Liver (tissue), 9 donors: ENCODE data around the gene CCDC88C. TPM values are rescaled to one million over a fixed set of nuclear protein-coding genes. Genes with fewer than 3 reads are reported as not detected.

Source experiments
- DNase-seq: peaks from one replicate; pipeline ENCODE4 v3.0.0-alpha.2; 2017; ENCODE audit warnings: low spot score
- H3K27ac ChIP-seq, 2 donors: one replicate each; pipeline ENCODE4 v1.7.0; 2013; ENCODE audit warnings: inconsistent platforms in 2 of 2, low read length in 2 of 2, control low read depth in 1 of 2, low read depth in 1 of 2, mild to moderate bottlenecking in 1 of 2
- H3K27me3 ChIP-seq, 4 donors: one replicate each; pipeline versions ENCODE4 v1.6.1 to v1.7.0; 2013; ENCODE audit warnings: low read length in 3 of 4, inconsistent platforms in 1 of 4, mild to moderate bottlenecking in 1 of 4, moderate library complexity in 1 of 4; ENCODE audit not compliant: control insufficient read depth in 4 of 4, insufficient read depth in 4 of 4
- H3K36me3 ChIP-seq, 4 donors: one replicate each; pipeline versions ENCODE4 v1.6.1 to v1.7.0; 2013; ENCODE audit warnings: low read length in 3 of 4, mild to moderate bottlenecking in 3 of 4, low read depth in 1 of 4, moderate library complexity in 1 of 4; ENCODE audit not compliant: control insufficient read depth in 4 of 4, insufficient read depth in 3 of 4
- H3K4me1 ChIP-seq, 4 donors: one replicate each; pipeline versions ENCODE4 v1.6.1 to v1.7.0; 2013; ENCODE audit warnings: low read length in 3 of 4, mild to moderate bottlenecking in 3 of 4, moderate library complexity in 1 of 4; ENCODE audit not compliant: control insufficient read depth in 4 of 4, insufficient read depth in 4 of 4
- H3K4me3 ChIP-seq, 3 donors: one replicate each; pipeline versions ENCODE4 v1.6.1 to v1.7.0; 2013; ENCODE audit warnings: low read length in 3 of 3, control low read depth in 1 of 3, low read depth in 1 of 3, mild to moderate bottlenecking in 1 of 3
- H3K9ac ChIP-seq, 2 donors: one replicate each; pipeline ENCODE4 v1.7.0; 2013; ENCODE audit warnings: low read length in 2 of 2, mild to moderate bottlenecking in 2 of 2, moderate library complexity in 2 of 2, control low read depth in 1 of 2, low read depth in 1 of 2
- H3K9me3 ChIP-seq, 4 donors: one replicate each; pipeline versions ENCODE4 v1.6.1 to v1.7.0; 2013; ENCODE audit warnings: low read length in 3 of 4; ENCODE audit not compliant: control insufficient read depth in 4 of 4
- CTCF ChIP-seq: fragments of 150-350 bp; IDR thresholded peaks from 2 replicates; pipeline ENCODE4 v1.5.1; 2017; ENCODE audit warnings: improper control_type of control experiment, low read depth, low read length; ENCODE audit not compliant: missing input control
- EGR1 ChIP-seq, 2 donors: IDR thresholded peaks; 2 replicates each; pipeline ENCODE4 v1.6.1; 2016 to 2018; ENCODE audit warnings: antibody characterized with exemption in 2 of 2, low read depth in 2 of 2
- FOXA1 ChIP-seq: IDR thresholded peaks from 2 replicates; pipeline ENCODE4 v1.6.1; 2016; ENCODE audit warnings: antibody characterized with exemption
- FOXA2 ChIP-seq: IDR thresholded peaks from 2 replicates; pipeline ENCODE4 v1.6.1; 2016; ENCODE audit warnings: antibody characterized with exemption
- GABPA ChIP-seq, 2 donors: IDR thresholded peaks in 1 of 2; conservative IDR thresholded peaks in 1 of 2; 2 replicates each; pipeline ENCODE4 v1.6.1; 2016; ENCODE audit warnings: antibody characterized with exemption in 2 of 2, mild to moderate bottlenecking in 1 of 2, moderate library complexity in 1 of 2
- HNF4A ChIP-seq, 2 donors: conservative IDR thresholded peaks; 2 replicates each; pipeline ENCODE4 v1.6.1; 2016; ENCODE audit warnings: antibody characterized with exemption in 2 of 2, mild to moderate bottlenecking in 2 of 2
- HNF4G ChIP-seq: IDR thresholded peaks from 2 replicates; pipeline ENCODE4 v1.6.1; 2016; ENCODE audit warnings: antibody characterized with exemption
- JUND ChIP-seq, 2 donors: IDR thresholded peaks; 2 replicates each; pipeline ENCODE4 v1.6.1; 2016; ENCODE audit warnings: antibody characterized with exemption in 2 of 2
- MAX ChIP-seq: IDR thresholded peaks from 2 replicates; pipeline ENCODE4 v1.6.1; 2016; ENCODE audit warnings: antibody characterized with exemption
- NR2F2 ChIP-seq: IDR thresholded peaks from 2 replicates; pipeline ENCODE4 v1.6.1; 2016; ENCODE audit warnings: antibody characterized with exemption
- RAD21 ChIP-seq, 2 donors: IDR thresholded peaks; 2 replicates each; pipeline ENCODE4 v1.6.1; 2016; ENCODE audit warnings: antibody characterized with exemption in 2 of 2, mild to moderate bottlenecking in 2 of 2
- REST ChIP-seq: IDR thresholded peaks from 2 replicates; pipeline ENCODE4 v1.6.1; 2016; ENCODE audit warnings: antibody characterized with exemption, mild to moderate bottlenecking
- RXRA ChIP-seq, 2 donors: IDR thresholded peaks; 2 replicates each; pipeline ENCODE4 v1.6.1; 2017 to 2018; ENCODE audit warnings: antibody characterized with exemption in 2 of 2, mild to moderate bottlenecking in 1 of 2
- SP1 ChIP-seq: IDR thresholded peaks from 2 replicates; pipeline ENCODE4 v1.6.1; 2018; ENCODE audit warnings: antibody characterized with exemption, mild to moderate bottlenecking
- TAF1 ChIP-seq: conservative IDR thresholded peaks from 2 replicates; pipeline ENCODE4 v1.6.1; 2016; ENCODE audit warnings: antibody characterized with exemption, mild to moderate bottlenecking
- YY1 ChIP-seq: IDR thresholded peaks from 2 replicates; pipeline ENCODE4 v1.6.1; 2016; ENCODE audit warnings: antibody characterized with exemption, mild to moderate bottlenecking
- WGBS: extraction: QIAGEN DNeasy Blood & Tissue Kit; methylation state at CpG from one replicate; pipeline ENCODE4 v1.1.7; 2013; 5-methylcytosine and 5-hydroxymethylcytosine counted together
- polyA plus RNA-seq, 2 donors: library from polyadenylated mRNA; stranded (reverse) in 1 of 2; unstranded in 1 of 2; fragments of 200-250 nt in 1 of 2; fragments of >200 nt in 1 of 2; fragmentation: Nextera tagmentation in 1 of 2; extraction: Ambion mirVana in 1 of 2; gene quantifications; one replicate each; pipeline versions ENCODE4 v1.2.1 to v1.2.3, GENCODE V29; 2013 to 2015
- total RNA-seq, 2 donors: library from RNA; depleted of rRNA; stranded (reverse); fragments of >200 nt; gene quantifications; one replicate each; pipeline ENCODE4 v1.2.3, GENCODE V29; 2014
- TF ChIP-seq, protein P1 (sequence below): IDR thresholded peaks from 2 replicates; pipeline ENCODE4 v1.6.1; 2016; ENCODE audit warnings: antibody characterized with exemption
- TF ChIP-seq, protein P2 (sequence below): IDR thresholded peaks from 2 replicates; pipeline ENCODE4 v1.6.1; 2016; ENCODE audit warnings: antibody characterized with exemption
- donor health status: healthy.
- donor health status: healthy.
- donor health status: healthy.
- donor health status: healthy.
- donor health status: healthy.

The CCDC88C gene
- total and polyA plus RNA-seq, 4 donors = 1.3 to 10.8 (median 4.0) TPM

- no peak for DNase-seq
- Histone ChIP-seq H3K4me3 (no peak overlapping the region), H3K9ac (no peak overlapping the region), H3K27ac (no peak overlapping the region), H3K36me3 (no peaks in the 10 kb centered on the region), H3K27me3 (no peaks in the 10 kb centered on the region), H3K4me1 (peaks cover 0 to 21% (median 13%) of the 10 kb centered on the region in 4 donors), H3K9me3 (no peaks in the 10 kb centered on the region)
- WGBS = 86% methylated on average over 10 of the region's 10 CpGs
- TF ChIP-seq SP1 = no peak
- no peak for TF ChIP-seq RAD21 (IDR thresholded peaks at IDR 0.05)
- no peak for TF ChIP-seq HNF4G
- no peak for TF ChIP-seq GABPA (IDR thresholded peaks at IDR 0.05 in 1 of 2, conservative IDR thresholded peaks at IDR 0.05 in 1 of 2)
- TF ChIP-seq FOXA2 = no peak
- no peak for TF ChIP-seq REST
- no peak for TF ChIP-seq CTCF
- TF ChIP-seq NR2F2 = no peak
- TF ChIP-seq TAF1 = no peak
- TF ChIP-seq, protein P1, sequence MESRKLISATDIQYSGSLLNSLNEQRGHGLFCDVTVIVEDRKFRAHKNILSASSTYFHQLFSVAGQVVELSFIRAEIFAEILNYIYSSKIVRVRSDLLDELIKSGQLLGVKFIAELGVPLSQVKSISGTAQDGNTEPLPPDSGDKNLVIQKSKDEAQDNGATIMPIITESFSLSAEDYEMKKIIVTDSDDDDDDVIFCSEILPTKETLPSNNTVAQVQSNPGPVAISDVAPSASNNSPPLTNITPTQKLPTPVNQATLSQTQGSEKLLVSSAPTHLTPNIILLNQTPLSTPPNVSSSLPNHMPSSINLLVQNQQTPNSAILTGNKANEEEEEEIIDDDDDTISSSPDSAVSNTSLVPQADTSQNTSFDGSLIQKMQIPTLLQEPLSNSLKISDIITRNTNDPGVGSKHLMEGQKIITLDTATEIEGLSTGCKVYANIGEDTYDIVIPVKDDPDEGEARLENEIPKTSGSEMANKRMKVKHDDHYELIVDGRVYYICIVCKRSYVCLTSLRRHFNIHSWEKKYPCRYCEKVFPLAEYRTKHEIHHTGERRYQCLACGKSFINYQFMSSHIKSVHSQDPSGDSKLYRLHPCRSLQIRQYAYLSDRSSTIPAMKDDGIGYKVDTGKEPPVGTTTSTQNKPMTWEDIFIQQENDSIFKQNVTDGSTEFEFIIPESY = no peak
- no peak for TF ChIP-seq HNF4A (conservative IDR thresholded peaks at IDR 0.05)
- no peak for TF ChIP-seq RXRA (IDR thresholded peaks at IDR 0.05)
- TF ChIP-seq, protein P2, sequence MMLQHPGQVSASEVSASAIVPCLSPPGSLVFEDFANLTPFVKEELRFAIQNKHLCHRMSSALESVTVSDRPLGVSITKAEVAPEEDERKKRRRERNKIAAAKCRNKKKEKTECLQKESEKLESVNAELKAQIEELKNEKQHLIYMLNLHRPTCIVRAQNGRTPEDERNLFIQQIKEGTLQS = no peak
- no peak for TF ChIP-seq YY1
- TF ChIP-seq JUND (IDR thresholded peaks at IDR 0.05) = no peak
- no peak for TF ChIP-seq EGR1 (IDR thresholded peaks at IDR 0.05; ENCODE audit: low read depth in 2 of 2)
- TF ChIP-seq FOXA1 = no peak
- TF ChIP-seq MAX = no peak
These were observed 68.0 kb downstream of the CCDC88C start for GRCh38 chr14:91349481-91350074.
